Parietal lobe (tissue), 2 donors: ENCODE data around the gene PRKACB. TPM values are rescaled to one million over a fixed set of nuclear protein-coding genes. Genes with fewer than 3 reads are reported as not detected.

Source experiments
- small RNA-seq: library from RNA; depleted of rRNA; stranded (forward); fragments of <200 nt; gene quantifications from one replicate; pipeline ENCODE3, GENCODE V24; 2014; ENCODE audit warnings: low replicate concordance
- total RNA-seq: library from RNA; depleted of rRNA; stranded (reverse); fragments of >200 nt; gene quantifications from one replicate; pipeline ENCODE4 v1.2.3, GENCODE V29; 2014

PRKACB gene
- total RNA-seq: 732 TPM

DNA sequence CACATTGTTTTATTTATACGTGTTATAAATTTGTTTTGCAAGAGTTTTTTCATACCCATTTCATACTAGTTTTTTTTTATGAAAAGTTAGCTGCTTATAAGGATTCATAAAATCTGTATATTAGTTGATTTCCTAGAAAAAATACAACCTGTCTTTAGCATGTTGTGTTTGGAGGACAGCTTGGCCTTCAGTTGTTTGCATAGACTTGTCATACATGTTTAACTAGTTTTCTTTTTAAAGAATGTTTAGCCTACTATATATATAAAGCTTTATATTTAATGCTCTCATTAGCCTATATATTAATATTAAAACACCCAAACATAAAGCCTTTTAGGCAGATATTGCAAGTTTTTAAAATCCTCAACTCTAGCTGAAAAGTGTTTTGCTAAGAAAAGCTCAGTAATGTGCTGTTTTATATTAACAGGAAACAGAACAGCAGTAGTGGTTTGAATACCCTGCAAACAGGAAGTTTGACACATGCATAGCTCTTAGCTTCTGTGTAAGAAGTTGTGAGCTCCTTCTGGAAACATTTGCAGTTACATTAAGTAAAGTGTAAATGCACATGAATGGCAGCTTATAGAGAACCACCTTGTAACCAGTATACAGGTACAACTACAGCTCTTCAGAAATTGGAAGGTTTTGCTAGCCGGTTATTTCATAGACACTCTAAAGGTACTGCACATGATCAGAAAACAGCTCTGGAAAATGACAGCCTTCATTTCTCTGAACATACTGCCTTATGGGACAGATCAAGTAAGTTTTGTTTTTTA lies at the start of gene PRKACB:
TSS of gene PRKACB (plus strand) at position 476 of the 770 bp plus-strand sequence. CDS start at position 567, 91 bp downstream.

Small RNA genes within 50 kb of the gene (small RNA-seq; reads per million reads assigned to genes)
- gene AL450063.1: not detected
- gene RF00410: not detected

Other genes starting within 250 kb of the PRKACB start
- 287 TPM for gene TTLL7, start 145.1 kb upstream of the PRKACB start, total RNA-seq
- gene SAMD13, start 157.4 kb downstream of the PRKACB start, total RNA-seq: 3.1 TPM